Immature natural killer cell (primary cell): Measurements from ENCODE around the gene SRD5A1. TPM values are rescaled to one million over a fixed set of nuclear protein-coding genes. Genes with fewer than 3 reads are reported as not detected.
"Not testable (repeated sequence)": the region's sequence is repeated elsewhere in the genome, so short reads cannot be mapped to it uniquely, and the experiment has no call there.

Experiments
- DNase-seq, 3 donors: peaks; one replicate each; pipeline ENCODE4 v3.0.0; 2022; ENCODE audit warnings: mixed read lengths in 1 of 3
- H3K27ac Mint-ChIP-seq, 6 donors: one replicate each; pipeline ENCODE4 v1.8.0; 2020; ENCODE audit warnings: mixed read lengths in 6 of 6, mild to moderate bottlenecking in 5 of 6, inconsistent platforms in 4 of 6, moderate library complexity in 3 of 6
- H3K27me3 Mint-ChIP-seq, 3 donors: one replicate each; pipeline ENCODE4 v1.8.0; 2020 to 2021; ENCODE audit warnings: low read depth in 3 of 3, mild to moderate bottlenecking in 3 of 3, mixed read lengths in 3 of 3, moderate library complexity in 3 of 3, inconsistent platforms in 1 of 3
- H3K36me3 Mint-ChIP-seq, 3 donors: one replicate each; pipeline ENCODE4 v1.8.0; 2020; ENCODE audit warnings: mixed read lengths in 3 of 3, inconsistent platforms in 2 of 3, mild to moderate bottlenecking in 2 of 3
- H3K4me1 Mint-ChIP-seq, 2 donors: one replicate each; pipeline ENCODE4 v1.8.0; 2020; ENCODE audit warnings: inconsistent platforms in 2 of 2, mild to moderate bottlenecking in 2 of 2, mixed read lengths in 2 of 2, moderate library complexity in 1 of 2
- H3K4me3 Mint-ChIP-seq, 5 donors: one replicate each; pipeline ENCODE4 v1.8.0; 2020; ENCODE audit warnings: mild to moderate bottlenecking in 5 of 5, mixed read lengths in 5 of 5, inconsistent platforms in 3 of 5, moderate library complexity in 3 of 5
- H3K9me3 Mint-ChIP-seq, 6 donors: one replicate each; pipeline ENCODE4 v1.8.0; 2020; ENCODE audit warnings: mild to moderate bottlenecking in 6 of 6, mixed read lengths in 6 of 6, inconsistent platforms in 4 of 6, moderate library complexity in 3 of 6
- polyA plus RNA-seq, 3 donors: library from polyadenylated mRNA; unstranded; fragments of 300-500 nt; fragmentation: Illumina TruSeq; gene quantifications; one replicate each; pipeline ENCODE4 v1.2.3, GENCODE V29; 2021

Gene SRD5A1
- polyA plus RNA-seq, 3 donors from 2014 or later: 4.8 to 9.6 (median 9.3) TPM

DNA sequence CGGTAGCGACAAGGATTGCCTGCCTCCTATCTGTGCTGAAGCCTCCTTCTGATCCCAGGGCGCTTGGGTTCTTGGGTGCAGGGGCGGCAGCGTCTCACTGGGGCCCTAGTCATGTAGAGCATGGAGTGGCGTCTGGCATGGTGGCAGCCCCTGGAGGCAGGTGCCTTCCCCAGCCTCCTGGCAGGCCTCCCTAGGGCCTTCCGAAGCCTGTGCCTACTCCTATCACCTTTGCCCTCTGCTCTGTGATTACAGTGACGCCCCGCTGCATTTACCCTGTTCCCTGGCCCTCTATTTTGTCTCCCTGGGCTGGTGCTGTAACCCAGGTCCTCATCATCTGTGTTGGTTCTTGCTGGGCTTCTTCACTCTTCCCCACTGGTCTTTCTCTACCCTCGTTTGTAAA, 3.8 kb downstream of the SRD5A1 start:
- H3K27ac Mint-ChIP-seq: no peak overlapping the region
- H3K4me1 Mint-ChIP-seq: peaks cover 13 to 15% of the 10 kb centered on the region in 2 donors
- no peak for DNase-seq
- H3K36me3 Mint-ChIP-seq: peaks cover 0 to 5% (median 0%) of the 10 kb centered on the region in 3 donors
- peaks cover 4 to 7% (median 4%) of the 10 kb centered on the region in 3 donors for H3K27me3 Mint-ChIP-seq
- H3K9me3 Mint-ChIP-seq: no peaks in the 10 kb centered on the region
- no peak overlapping the region for H3K4me3 Mint-ChIP-seq

GRCh38 chr5:6637590-6637989, 4.3 kb downstream of the SRD5A1 start:
- DNase-seq: no peak
- H3K36me3 Mint-ChIP-seq: peaks cover 0 to 5% (median 0%) of the 10 kb centered on the region in 3 donors
- H3K27me3 Mint-ChIP-seq: peaks cover 4 to 7% (median 4%) of the 10 kb centered on the region in 3 donors
- H3K9me3 Mint-ChIP-seq: no peaks in the 10 kb centered on the region
- H3K4me1 Mint-ChIP-seq: peaks cover 7 to 10% of the 10 kb centered on the region in 2 donors
- H3K4me3 Mint-ChIP-seq: no peak overlapping the region
- no peak overlapping the region for H3K27ac Mint-ChIP-seq

GRCh38 chr5:6638236-6638635, 5.0 kb downstream of the SRD5A1 start:
- Mint-ChIP-seq H3K4me3 (no peak overlapping the region), H3K9me3 (no peaks in the 10 kb centered on the region), H3K27me3 (peaks cover 0 to 3% (median 1%) of the 10 kb centered on the region in 3 donors), H3K4me1 (peaks cover 5% of the 10 kb centered on the region in 2 donors), H3K27ac (no peak overlapping the region), H3K36me3 (peaks cover 0 to 5% (median 0%) of the 10 kb centered on the region in 3 donors)
- no peak for DNase-seq

DNA sequence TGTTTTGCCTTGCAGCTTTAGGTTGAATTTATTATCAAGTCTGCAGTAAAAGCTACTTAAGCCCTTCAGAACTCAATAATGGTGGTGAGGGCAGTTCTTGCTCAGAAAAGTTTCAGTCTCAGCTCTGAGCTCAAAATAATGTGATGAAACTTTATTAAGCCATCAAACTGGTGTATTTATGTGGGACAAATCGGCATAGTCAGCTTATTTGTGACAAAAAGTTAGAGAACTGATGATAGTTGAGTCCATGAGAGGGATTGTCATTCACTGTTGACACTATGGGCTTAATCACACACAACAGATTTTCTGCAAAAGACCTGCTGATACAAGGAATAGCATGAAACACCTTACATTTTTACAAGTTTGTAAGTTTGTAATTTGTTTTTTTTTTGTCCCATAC, 9.4 kb downstream of the SRD5A1 start:
- no peak for DNase-seq
- H3K4me1 Mint-ChIP-seq: peaks cover 2 to 5% of the 10 kb centered on the region in 2 donors
- H3K9me3 Mint-ChIP-seq: no peaks in the 10 kb centered on the region
- H3K36me3 Mint-ChIP-seq: peaks cover 0 to 4% (median 0%) of the 10 kb centered on the region in 3 donors
- no peak overlapping the region for H3K4me3 Mint-ChIP-seq
- no peak overlapping the region for H3K27ac Mint-ChIP-seq
- H3K27me3 Mint-ChIP-seq: no peaks in the 10 kb centered on the region

- Mint-ChIP-seq H3K9me3 (no peaks in the 10 kb centered on the region), H3K27ac (no peak overlapping the region), H3K36me3 (peaks cover 0 to 4% (median 0%) of the 10 kb centered on the region in 3 donors), H3K4me3 (no peak overlapping the region), H3K27me3 (no peaks in the 10 kb centered on the region), H3K4me1 (peaks cover 4 to 5% of the 10 kb centered on the region in 2 donors)
- no peak for DNase-seq
These were observed 11.6 kb downstream of the SRD5A1 start for GRCh38 chr5:6644794-6645241.

DNA sequence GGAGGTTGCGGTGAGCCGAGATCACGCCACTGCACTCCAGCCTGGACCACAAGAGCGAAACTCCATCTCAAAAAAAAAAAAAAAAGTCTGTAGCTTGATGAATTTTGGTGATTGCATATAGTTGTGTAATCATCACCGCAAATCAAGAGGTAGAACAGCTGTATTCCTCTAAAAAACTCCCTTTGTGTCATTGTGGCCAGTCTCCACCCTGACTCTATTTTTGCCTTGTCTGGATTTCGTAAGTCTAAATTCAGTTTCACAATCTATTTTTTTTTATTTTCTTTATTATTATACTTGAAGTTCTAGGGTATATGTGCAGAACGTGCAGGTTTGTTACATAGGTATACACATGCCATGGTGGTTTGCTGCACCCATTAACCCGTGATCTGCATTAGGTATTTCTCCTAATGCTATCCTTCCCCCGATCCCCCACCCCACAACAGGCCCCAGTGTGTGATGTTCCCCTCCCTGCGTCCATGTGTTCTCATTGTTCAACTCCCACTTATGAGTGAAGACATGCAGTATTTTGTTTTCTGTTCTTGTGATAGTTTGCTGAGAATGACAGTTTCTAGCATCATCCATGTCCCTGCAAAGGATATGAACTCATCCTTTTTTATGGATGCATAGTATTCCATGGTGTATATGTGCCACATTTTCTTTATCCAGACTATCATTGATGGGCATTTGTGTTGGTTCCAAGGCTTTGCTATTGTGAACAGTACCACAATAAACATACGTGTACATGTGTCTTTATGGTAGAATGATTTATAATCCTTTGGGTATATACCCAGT, 12.5 kb downstream of the SRD5A1 start:
- not testable (repeated sequence) for H3K4me1 Mint-ChIP-seq, H3K27me3 Mint-ChIP-seq

GRCh38 chr5:6649186-6649585, 15.9 kb downstream of the SRD5A1 start:
- H3K4me1 Mint-ChIP-seq: peaks cover 5% of the 10 kb centered on the region in 2 donors
- H3K9me3 Mint-ChIP-seq: no peaks in the 10 kb centered on the region
- DNase-seq: no peak
- no peak overlapping the region for H3K27ac Mint-ChIP-seq
- H3K36me3 Mint-ChIP-seq: peaks cover 6 to 11% (median 7%) of the 10 kb centered on the region in 3 donors
- H3K27me3 Mint-ChIP-seq: no peaks in the 10 kb centered on the region
- H3K4me3 Mint-ChIP-seq: no peak overlapping the region

More for the DNA sequence above, 12.5 kb downstream of the SRD5A1 start:
- H3K9me3 Mint-ChIP-seq, DNase-seq, H3K27ac Mint-ChIP-seq, H3K4me3 Mint-ChIP-seq, H3K36me3 Mint-ChIP-seq: not testable (repeated sequence)

- Mint-ChIP-seq H3K4me1 (peaks cover 5% of the 10 kb centered on the region in 2 donors), H3K4me3 (no peak overlapping the region), H3K36me3 (peaks cover 6 to 11% (median 7%) of the 10 kb centered on the region in 3 donors), H3K27me3 (no peaks in the 10 kb centered on the region), H3K9me3 (no peaks in the 10 kb centered on the region), H3K27ac (no peak overlapping the region)
- no peak for DNase-seq
These were observed 16.4 kb downstream of the SRD5A1 start for GRCh38 chr5:6649681-6650080.

DNA sequence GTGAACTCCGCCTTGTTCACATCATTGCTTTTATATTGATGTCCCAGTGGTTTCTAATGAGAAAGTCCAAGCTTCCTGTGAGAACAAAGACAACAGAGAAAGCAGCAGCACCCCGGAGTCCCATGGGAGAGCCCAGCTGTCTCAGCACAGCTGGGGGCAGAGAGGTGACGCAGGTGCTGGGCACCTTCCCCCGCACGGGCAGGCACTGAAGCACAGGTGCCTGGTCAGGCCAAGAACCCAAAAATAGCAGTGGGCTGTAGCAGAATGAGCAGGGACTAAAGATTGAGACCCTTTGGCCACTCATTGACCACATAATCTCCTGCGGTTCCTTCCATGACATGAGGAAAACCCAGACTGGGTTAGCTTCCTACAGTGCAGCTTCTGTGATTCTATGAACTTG, 18.8 kb downstream of the SRD5A1 start:
- H3K36me3 Mint-ChIP-seq: peaks cover 26 to 27% (median 26%) of the 10 kb centered on the region in 3 donors
- H3K9me3 Mint-ChIP-seq: peaks cover 0 to 6% (median 0%) of the 10 kb centered on the region in 6 donors
- H3K27me3 Mint-ChIP-seq: peaks cover 0 to under 1% (median 0%) of the 10 kb centered on the region in 3 donors
- H3K27ac Mint-ChIP-seq: no peak overlapping the region
- H3K4me1 Mint-ChIP-seq: peaks cover under 1 to 4% of the 10 kb centered on the region in 2 donors
- no peak for DNase-seq
- no peak overlapping the region for H3K4me3 Mint-ChIP-seq

DNA sequence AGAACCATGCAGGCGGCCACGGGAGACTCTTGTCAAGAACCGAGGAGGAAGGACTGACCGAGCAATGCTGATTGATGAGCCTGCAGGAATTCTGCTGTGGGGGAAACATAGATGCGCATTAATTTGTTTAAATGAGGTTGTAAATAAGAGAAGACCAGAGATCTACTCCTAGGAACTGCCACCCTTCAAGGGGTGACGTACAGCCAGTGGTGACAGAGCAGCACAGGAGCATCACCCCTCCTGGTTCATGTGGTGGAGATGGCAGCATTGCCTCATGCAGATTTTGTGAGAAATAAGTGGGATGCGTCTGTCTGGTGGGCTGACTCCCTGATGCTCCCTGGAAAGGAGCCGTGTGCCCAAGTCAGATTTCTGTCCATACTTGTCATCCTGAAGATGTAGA, 22.2 kb downstream of the SRD5A1 start:
- Mint-ChIP-seq H3K9me3 (peaks cover 0 to 6% (median 0%) of the 10 kb centered on the region in 6 donors), H3K27me3 (peaks cover 0 to 2% (median 0%) of the 10 kb centered on the region in 3 donors), H3K4me1 (peaks cover 0 to 7% of the 10 kb centered on the region in 2 donors), H3K4me3 (no peak overlapping the region), H3K36me3 (peaks cover 28 to 44% (median 43%) of the 10 kb centered on the region in 3 donors), H3K27ac (no peak overlapping the region)
- DNase-seq: no peak

DNA sequence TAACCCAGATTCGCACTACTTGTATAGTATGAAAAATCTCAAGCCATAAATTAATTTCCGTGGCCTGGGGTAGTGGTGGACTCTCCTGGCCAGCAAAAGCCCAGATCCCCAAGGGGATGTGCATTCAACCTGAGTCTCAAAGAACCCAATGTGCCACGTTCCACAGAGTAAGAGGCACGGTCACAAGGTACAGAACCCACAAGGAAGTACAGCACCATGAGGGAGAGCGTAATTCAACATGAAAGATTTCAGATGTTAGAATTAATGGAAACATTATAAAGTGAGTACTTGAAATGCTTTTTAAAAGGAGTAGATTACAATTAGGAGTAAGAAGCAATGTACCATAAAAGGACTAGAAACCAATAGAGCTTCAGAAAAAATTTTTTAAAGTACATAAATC, 23.4 kb downstream of the SRD5A1 start:
- Mint-ChIP-seq H3K9me3 (peaks cover 0 to 6% (median 0%) of the 10 kb centered on the region in 6 donors), H3K36me3 (peaks cover 28 to 47% (median 46%) of the 10 kb centered on the region in 3 donors)

GRCh38 chr5:6659941-6660684, 26.9 kb downstream of the SRD5A1 start:
- DNase-seq: no peak
- H3K4me1 Mint-ChIP-seq: peaks cover 0 to 7% of the 10 kb centered on the region in 2 donors
- H3K27me3 Mint-ChIP-seq: peaks cover 0 to 2% (median 0%) of the 10 kb centered on the region in 3 donors
- peaks cover 0 to 5% (median 0%) of the 10 kb centered on the region in 6 donors for H3K9me3 Mint-ChIP-seq
- H3K27ac Mint-ChIP-seq: no peak overlapping the region
- peaks cover 25 to 40% (median 38%) of the 10 kb centered on the region in 3 donors for H3K36me3 Mint-ChIP-seq
- no peak overlapping the region for H3K4me3 Mint-ChIP-seq

More for the DNA sequence above, 23.4 kb downstream of the SRD5A1 start:
- Mint-ChIP-seq H3K27me3 (peaks cover 0 to 2% (median 0%) of the 10 kb centered on the region in 3 donors), H3K4me3 (no peak overlapping the region), H3K27ac (no peak overlapping the region), H3K4me1 (peaks cover 0 to 7% of the 10 kb centered on the region in 2 donors)
- no peak for DNase-seq

DNA sequence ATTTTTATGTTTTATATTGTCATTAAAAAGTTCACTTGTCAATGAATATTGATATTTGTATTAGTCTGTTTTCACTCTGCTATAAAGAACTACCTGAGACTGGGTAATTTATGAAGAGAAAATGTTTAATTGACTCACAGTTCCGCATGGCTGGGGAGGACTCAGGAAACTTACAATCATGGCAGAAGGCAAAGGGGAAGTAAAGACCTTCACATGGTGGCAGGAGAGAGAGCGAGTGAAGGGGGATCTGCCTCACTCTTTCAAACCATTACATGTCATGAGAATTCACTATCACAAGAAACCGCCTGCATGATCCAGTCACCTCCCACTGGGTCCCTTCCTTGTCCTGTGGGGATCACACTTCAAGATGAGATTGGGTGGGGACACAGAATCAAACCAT, 27.4 kb downstream of the SRD5A1 start:
- no peak for DNase-seq
- H3K4me1 Mint-ChIP-seq: peaks cover 0 to 7% of the 10 kb centered on the region in 2 donors
- no peak overlapping the region for H3K4me3 Mint-ChIP-seq
- H3K9me3 Mint-ChIP-seq: peaks cover 0 to 4% (median 0%) of the 10 kb centered on the region in 6 donors
- peaks cover 22 to 34% (median 33%) of the 10 kb centered on the region in 3 donors for H3K36me3 Mint-ChIP-seq
- peak overlapping the region in 3 of 6 donors; percentile 19 to 51 (median 46) for H3K27ac Mint-ChIP-seq
- H3K27me3 Mint-ChIP-seq: peaks cover 0 to 2% (median 0%) of the 10 kb centered on the region in 3 donors

DNA sequence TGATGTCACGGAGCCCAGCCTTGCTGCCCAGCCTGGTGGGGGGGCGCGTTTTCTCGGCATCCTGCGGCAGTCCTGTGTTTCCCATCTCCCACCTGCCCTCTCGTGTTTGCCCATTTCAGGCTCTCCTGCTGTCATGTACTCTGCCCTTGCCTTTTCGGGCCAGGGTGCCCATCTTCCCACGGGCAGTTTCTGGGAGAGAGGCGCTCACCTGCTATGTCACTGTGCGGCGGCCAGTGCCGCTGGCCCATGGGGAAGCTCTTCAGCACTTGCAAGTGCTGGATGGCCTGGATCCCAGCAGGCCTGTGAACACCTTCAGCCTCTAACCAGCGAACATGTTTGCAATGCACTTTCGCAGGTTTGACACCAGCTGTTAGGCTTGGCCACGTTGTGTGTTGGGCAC, 33.5 kb downstream of the SRD5A1 start:
- Mint-ChIP-seq H3K4me3 (no peak overlapping the region), H3K4me1 (no peaks in the 10 kb centered on the region), H3K9me3 (no peaks in the 10 kb centered on the region), H3K27ac (no peak overlapping the region), H3K27me3 (no peaks in the 10 kb centered on the region), H3K36me3 (peaks cover 16 to 25% (median 19%) of the 10 kb centered on the region in 3 donors)
- DNase-seq: no peak
